ENCODE results near the gene ZNF391. TPM values are rescaled to one million over a fixed set of nuclear protein-coding genes. Genes with fewer than 3 reads are reported as not detected.
"Not testable (repeated sequence)": the region's sequence is repeated elsewhere in the genome, so short reads cannot be mapped to it uniquely, and the experiment has no call there.

Gene ZNF391
- total RNA-seq, 1 donor from 2014 or later, result 2.1 TPM

- H3K9ac ChIP-seq (ENCODE audit: low read depth in 1 of 3, low read length in 3 of 3); H3K27me3 ChIP-seq (ENCODE audit: control insufficient read depth in 3 of 3, insufficient read depth in 3 of 3, low read length in 3 of 3); H3K4me3 ChIP-seq (ENCODE audit: low read length in 3 of 3); H3K36me3 ChIP-seq (ENCODE audit: control insufficient read depth in 3 of 3, insufficient read depth in 3 of 3, low read length in 3 of 3); H3K4me1 ChIP-seq (ENCODE audit: control insufficient read depth in 3 of 3, insufficient read depth in 3 of 3, low read length in 3 of 3); H3K27ac ChIP-seq (ENCODE audit: low read depth, low read length); H3K9me3 ChIP-seq (ENCODE audit: control insufficient read depth in 3 of 3, low read length in 3 of 3): not testable (repeated sequence)
These were observed 7.6 kb upstream of the ZNF391 start for GRCh38 chr6:27381001-27381400.

- no peak overlapping the region for H3K4me3 ChIP-seq (ENCODE audit: low read length in 3 of 3)
- H3K36me3 ChIP-seq (ENCODE audit: control insufficient read depth in 3 of 3, insufficient read depth in 3 of 3, low read length in 3 of 3), result no peaks in the 10 kb centered on the region
- no peak overlapping the region for H3K27ac ChIP-seq (ENCODE audit: low read depth, low read length)
- peaks cover 0 to 1% (median 0%) of the 10 kb centered on the region in 3 donors for H3K4me1 ChIP-seq (ENCODE audit: control insufficient read depth in 3 of 3, insufficient read depth in 3 of 3, low read length in 3 of 3)
- peaks cover 0 to 4% (median 0%) of the 10 kb centered on the region in 3 donors for H3K9me3 ChIP-seq (ENCODE audit: control insufficient read depth in 3 of 3, low read length in 3 of 3)
- H3K27me3 ChIP-seq (ENCODE audit: control insufficient read depth in 3 of 3, insufficient read depth in 3 of 3, low read length in 3 of 3), result no peaks in the 10 kb centered on the region
- no peak overlapping the region for H3K9ac ChIP-seq (ENCODE audit: low read depth in 1 of 3, low read length in 3 of 3)
These were observed 5.5 kb upstream of the ZNF391 start for GRCh38 chr6:27383011-27383410.

- no peaks in the 10 kb centered on the region for H3K27me3 ChIP-seq (ENCODE audit: control insufficient read depth in 3 of 3, insufficient read depth in 3 of 3, low read length in 3 of 3)
- no peak overlapping the region for H3K4me3 ChIP-seq (ENCODE audit: low read length in 3 of 3)
- H3K36me3 ChIP-seq (ENCODE audit: control insufficient read depth in 3 of 3, insufficient read depth in 3 of 3, low read length in 3 of 3), result no peaks in the 10 kb centered on the region
- H3K9me3 ChIP-seq (ENCODE audit: control insufficient read depth in 3 of 3, low read length in 3 of 3), result peaks cover 0 to 4% (median 0%) of the 10 kb centered on the region in 3 donors
- no peak overlapping the region for H3K9ac ChIP-seq (ENCODE audit: low read depth in 1 of 3, low read length in 3 of 3)
- peaks cover 0 to 6% (median 2%) of the 10 kb centered on the region in 3 donors for H3K4me1 ChIP-seq (ENCODE audit: control insufficient read depth in 3 of 3, insufficient read depth in 3 of 3, low read length in 3 of 3)
- no peak overlapping the region for H3K27ac ChIP-seq (ENCODE audit: low read depth, low read length)
These were observed 5.1 kb upstream of the ZNF391 start for GRCh38 chr6:27383481-27383880.

DNA sequence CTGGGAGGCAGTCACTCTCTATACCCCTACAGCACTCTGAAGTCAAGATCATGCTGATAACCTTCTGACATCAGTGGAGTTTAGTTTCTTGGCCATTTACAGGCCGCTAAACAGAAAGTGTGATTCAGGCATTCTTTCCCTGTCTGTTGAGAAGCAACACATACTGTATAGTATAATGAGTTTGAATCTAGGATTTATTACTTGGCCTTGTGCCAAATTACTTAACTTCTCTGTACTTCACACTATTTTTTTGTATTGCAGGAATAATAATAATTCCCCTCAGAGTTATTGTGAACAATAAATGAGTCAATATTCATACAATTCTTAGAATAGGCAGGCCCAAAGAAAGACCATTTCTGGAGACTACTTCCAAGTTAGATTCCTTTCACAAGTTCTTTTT is 4.1 kb downstream of the ZNF391 start:
- Histone ChIP-seq H3K9ac (ENCODE audit: low read depth in 1 of 3, low read length in 3 of 3) (no peak overlapping the region), H3K4me3 (ENCODE audit: low read length in 3 of 3) (no peak overlapping the region), H3K27ac (ENCODE audit: low read depth, low read length) (no peak overlapping the region), H3K9me3 (ENCODE audit: control insufficient read depth in 3 of 3, low read length in 3 of 3) (no peaks in the 10 kb centered on the region), H3K36me3 (ENCODE audit: control insufficient read depth in 3 of 3, insufficient read depth in 3 of 3, low read length in 3 of 3) (peaks cover 0 to 3% (median 0%) of the 10 kb centered on the region in 3 donors), H3K27me3 (ENCODE audit: control insufficient read depth in 3 of 3, insufficient read depth in 3 of 3, low read length in 3 of 3) (no peaks in the 10 kb centered on the region), H3K4me1 (ENCODE audit: control insufficient read depth in 3 of 3, insufficient read depth in 3 of 3, low read length in 3 of 3) (peaks cover 4 to 14% (median 6%) of the 10 kb centered on the region in 3 donors)

- Histone ChIP-seq H3K4me1 (ENCODE audit: control insufficient read depth in 3 of 3, insufficient read depth in 3 of 3, low read length in 3 of 3) (peaks cover 2 to 3% (median 2%) of the 10 kb centered on the region in 3 donors), H3K36me3 (ENCODE audit: control insufficient read depth in 3 of 3, insufficient read depth in 3 of 3, low read length in 3 of 3) (peaks cover 0 to 3% (median 0%) of the 10 kb centered on the region in 3 donors), H3K27ac (ENCODE audit: low read depth, low read length) (no peak overlapping the region)
These were observed 5.5 kb downstream of the ZNF391 start for GRCh38 chr6:27394073-27394472.

DNA sequence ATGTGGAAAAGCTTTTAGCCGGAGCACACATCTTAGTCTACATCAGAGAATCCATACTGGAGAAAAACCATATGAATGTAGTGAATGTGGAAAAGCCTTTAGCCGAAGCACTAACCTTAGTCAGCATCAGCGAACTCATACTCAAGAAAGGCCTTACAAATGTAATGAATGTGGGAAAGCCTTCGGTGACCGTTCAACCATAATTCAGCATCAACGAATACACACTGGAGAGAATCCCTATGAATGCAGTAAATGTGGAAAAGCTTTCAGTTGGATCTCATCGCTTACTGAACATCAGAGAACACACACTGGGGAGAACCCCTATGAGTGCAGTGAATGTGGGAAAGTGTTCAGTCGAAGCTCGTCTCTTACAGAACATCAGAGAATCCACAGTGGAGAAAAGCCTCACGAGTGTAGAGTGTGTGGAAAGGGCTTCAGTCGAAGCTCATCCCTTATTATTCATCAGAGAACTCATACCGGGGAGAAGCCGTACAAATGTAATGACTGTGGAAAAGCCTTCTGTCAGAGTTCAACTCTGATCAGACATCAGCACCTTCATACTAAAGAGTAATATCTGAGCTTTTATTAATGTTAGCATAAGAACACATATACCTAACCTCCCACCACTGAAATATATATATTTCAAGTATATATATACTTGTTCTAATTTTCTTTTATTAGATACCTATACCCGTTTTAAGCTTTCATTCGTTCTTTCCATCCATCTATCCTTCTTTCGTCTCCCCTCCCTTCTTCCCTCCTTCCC is 12.5 kb downstream of the ZNF391 start:
- no peak overlapping the region for H3K27ac ChIP-seq (ENCODE audit: low read depth, low read length)
- H3K4me3 ChIP-seq (ENCODE audit: low read length in 3 of 3), result no peak overlapping the region
- H3K9me3 ChIP-seq (ENCODE audit: control insufficient read depth in 3 of 3, low read length in 3 of 3), result peaks cover 0 to 16% (median 3%) of the 10 kb centered on the region in 3 donors
- H3K27me3 ChIP-seq (ENCODE audit: control insufficient read depth in 3 of 3, insufficient read depth in 3 of 3, low read length in 3 of 3), result no peaks in the 10 kb centered on the region
- H3K4me1 ChIP-seq (ENCODE audit: control insufficient read depth in 3 of 3, insufficient read depth in 3 of 3, low read length in 3 of 3), result no peaks in the 10 kb centered on the region
- H3K36me3 ChIP-seq (ENCODE audit: control insufficient read depth in 3 of 3, insufficient read depth in 3 of 3, low read length in 3 of 3), result peaks cover 0 to 9% (median 3%) of the 10 kb centered on the region in 3 donors
- H3K9ac ChIP-seq (ENCODE audit: low read depth in 1 of 3, low read length in 3 of 3), result no peak overlapping the region

More at GRCh38 chr6:27394073-27394472, 5.5 kb downstream of the ZNF391 start:
- H3K9ac ChIP-seq (ENCODE audit: low read depth in 1 of 3, low read length in 3 of 3), result no peak overlapping the region
- H3K27me3 ChIP-seq (ENCODE audit: control insufficient read depth in 3 of 3, insufficient read depth in 3 of 3, low read length in 3 of 3), result no peaks in the 10 kb centered on the region
- H3K9me3 ChIP-seq (ENCODE audit: control insufficient read depth in 3 of 3, low read length in 3 of 3), result peaks cover 0 to 2% (median 0%) of the 10 kb centered on the region in 3 donors
- H3K4me3 ChIP-seq (ENCODE audit: low read length in 3 of 3), result no peak overlapping the region

GRCh38 chr6:27406085-27406484 is 17.5 kb downstream of the ZNF391 start:
- peaks cover 0 to 2% (median under 1%) of the 10 kb centered on the region in 3 donors for H3K9me3 ChIP-seq (ENCODE audit: control insufficient read depth in 3 of 3, low read length in 3 of 3)
- no peak overlapping the region for H3K27ac ChIP-seq (ENCODE audit: low read depth, low read length)
- no peaks in the 10 kb centered on the region for H3K4me1 ChIP-seq (ENCODE audit: control insufficient read depth in 3 of 3, insufficient read depth in 3 of 3, low read length in 3 of 3)
- no peak overlapping the region for H3K9ac ChIP-seq (ENCODE audit: low read depth in 1 of 3, low read length in 3 of 3)
- H3K36me3 ChIP-seq (ENCODE audit: control insufficient read depth in 3 of 3, insufficient read depth in 3 of 3, low read length in 3 of 3), result peaks cover 0 to 3% (median 0%) of the 10 kb centered on the region in 3 donors
- no peak overlapping the region for H3K4me3 ChIP-seq (ENCODE audit: low read length in 3 of 3)
- H3K27me3 ChIP-seq (ENCODE audit: control insufficient read depth in 3 of 3, insufficient read depth in 3 of 3, low read length in 3 of 3), result no peaks in the 10 kb centered on the region

DNA sequence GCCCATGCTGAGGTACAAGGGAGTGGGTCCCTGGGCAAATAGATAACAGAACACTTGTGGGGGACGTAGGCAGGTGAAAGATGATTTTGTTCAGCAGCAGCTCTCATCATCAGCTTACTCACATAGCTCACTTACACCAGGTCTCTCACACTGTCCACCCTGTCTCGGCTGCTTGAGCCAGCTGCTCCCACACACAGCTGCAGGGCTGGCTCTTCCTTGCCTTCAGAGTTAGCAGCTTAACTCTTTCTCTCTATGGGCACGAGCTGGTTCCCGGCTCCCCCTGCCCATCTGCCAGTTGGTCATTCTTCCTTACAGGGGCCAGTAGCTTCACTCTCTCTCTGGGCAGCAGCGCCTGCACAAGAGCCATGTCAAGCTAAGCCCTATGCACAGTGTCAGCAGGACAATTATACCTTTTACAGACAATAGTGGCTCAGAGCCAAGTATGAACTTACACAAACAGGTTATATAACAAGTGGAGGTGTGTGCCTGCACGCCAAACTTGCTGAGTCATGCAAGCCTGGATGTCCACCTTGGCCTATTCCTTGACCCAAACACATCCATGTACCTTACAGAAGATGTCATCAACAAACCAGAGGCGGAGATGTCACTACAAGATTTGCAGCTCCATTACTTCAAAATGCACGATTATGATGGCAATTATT is 18.7 kb downstream of the ZNF391 start:
- H3K27ac ChIP-seq (ENCODE audit: low read depth, low read length), result no peak overlapping the region
- no peaks in the 10 kb centered on the region for H3K4me1 ChIP-seq (ENCODE audit: control insufficient read depth in 3 of 3, insufficient read depth in 3 of 3, low read length in 3 of 3)
- peaks cover 0 to 2% (median 0%) of the 10 kb centered on the region in 3 donors for H3K9me3 ChIP-seq (ENCODE audit: control insufficient read depth in 3 of 3, low read length in 3 of 3)
- H3K9ac ChIP-seq (ENCODE audit: low read depth in 1 of 3, low read length in 3 of 3), result no peak overlapping the region
- no peaks in the 10 kb centered on the region for H3K27me3 ChIP-seq (ENCODE audit: control insufficient read depth in 3 of 3, insufficient read depth in 3 of 3, low read length in 3 of 3)
- H3K36me3 ChIP-seq (ENCODE audit: control insufficient read depth in 3 of 3, insufficient read depth in 3 of 3, low read length in 3 of 3), result no peaks in the 10 kb centered on the region
- no peak overlapping the region for H3K4me3 ChIP-seq (ENCODE audit: low read length in 3 of 3)

- Histone ChIP-seq H3K4me3 (ENCODE audit: low read length in 3 of 3) (no peak overlapping the region), H3K27ac (ENCODE audit: low read depth, low read length) (no peak overlapping the region)
These were observed 25.7 kb downstream of the ZNF391 start for GRCh38 chr6:27414300-27414699.

GRCh38 chr6:27414996-27415395 is 26.4 kb downstream of the ZNF391 start:
- no peak overlapping the region for H3K4me3 ChIP-seq (ENCODE audit: low read length in 3 of 3)
- H3K9ac ChIP-seq (ENCODE audit: low read depth in 1 of 3, low read length in 3 of 3), result no peak overlapping the region
- no peak overlapping the region for H3K27ac ChIP-seq (ENCODE audit: low read depth, low read length)
- H3K4me1 ChIP-seq (ENCODE audit: control insufficient read depth in 3 of 3, insufficient read depth in 3 of 3, low read length in 3 of 3), result no peaks in the 10 kb centered on the region
- H3K36me3 ChIP-seq (ENCODE audit: control insufficient read depth in 3 of 3, insufficient read depth in 3 of 3, low read length in 3 of 3), result no peaks in the 10 kb centered on the region
- peaks cover 0 to 8% (median 5%) of the 10 kb centered on the region in 3 donors for H3K9me3 ChIP-seq (ENCODE audit: control insufficient read depth in 3 of 3, low read length in 3 of 3)
- no peaks in the 10 kb centered on the region for H3K27me3 ChIP-seq (ENCODE audit: control insufficient read depth in 3 of 3, insufficient read depth in 3 of 3, low read length in 3 of 3)

More at GRCh38 chr6:27414300-27414699, 25.7 kb downstream of the ZNF391 start:
- Histone ChIP-seq H3K36me3 (ENCODE audit: control insufficient read depth in 3 of 3, insufficient read depth in 3 of 3, low read length in 3 of 3) (no peaks in the 10 kb centered on the region), H3K9ac (ENCODE audit: low read depth in 1 of 3, low read length in 3 of 3) (no peak overlapping the region), H3K9me3 (ENCODE audit: control insufficient read depth in 3 of 3, low read length in 3 of 3) (peaks cover 0 to 8% (median 5%) of the 10 kb centered on the region in 3 donors), H3K4me1 (ENCODE audit: control insufficient read depth in 3 of 3, insufficient read depth in 3 of 3, low read length in 3 of 3) (no peaks in the 10 kb centered on the region), H3K27me3 (ENCODE audit: control insufficient read depth in 3 of 3, insufficient read depth in 3 of 3, low read length in 3 of 3) (no peaks in the 10 kb centered on the region)
